A673 (cell line): Measurements from ENCODE around the gene IL1RAP. TPM values are rescaled to one million over a fixed set of nuclear protein-coding genes. Genes with fewer than 3 reads are reported as not detected.

Source experiments
- BruUV-seq: library from RNA; stranded (reverse); fragments of 400-500 nt; replicated peaks from 2 replicates; lab custom pipeline; 2021; lab: Mats Ljungman, UMichigan
- CTCF ChIA-PET: fragments of 300-600 bp; sonication (Branson Sonifier 250); formaldehyde crosslinking; loops from one replicate; lab custom pipeline; 2022; ENCODE audit warnings: antibody characterized with exemption; lab: Charles Lee
- POLR2A ChIA-PET: fragments of 300-600 bp; sonication (Branson Sonifier 250); formaldehyde crosslinking; loops from one replicate; lab custom pipeline; 2022; ENCODE audit warnings: antibody characterized with exemption; ENCODE audit not compliant: low non-redundant PET; lab: Charles Lee
- DNase-seq: peaks from one replicate; pipeline ENCODE4 v3.0.0-alpha.2; 2015; ENCODE audit warnings: low spot score
- H3K27ac ChIP-seq: fragments of 200-600 bp; sonication (generic); 2 replicates; pipeline ENCODE4 v1.5.1; 2016; ENCODE audit warnings: mixed run types, low read depth, mild to moderate bottlenecking, mixed read lengths, antibody characterized with exemption, low read length; ENCODE audit not compliant: poor library complexity, severe bottlenecking
- H3K27me3 ChIP-seq: fragments of 200-600 bp; sonication (generic); replicated peaks from 2 replicates; pipeline ENCODE4 v1.6.1; 2017; ENCODE audit warnings: mixed run types, low read depth, mild to moderate bottlenecking, mixed read lengths, antibody characterized with exemption, low read length; ENCODE audit not compliant: insufficient read depth, poor library complexity
- H3K36me3 ChIP-seq: fragments of 200-600 bp; sonication (generic); 2 replicates; pipeline ENCODE4 v1.6.1; 2016; ENCODE audit warnings: mixed run types, mild to moderate bottlenecking, mixed read lengths, antibody characterized with exemption, low read length; ENCODE audit not compliant: insufficient read depth, poor library complexity, severe bottlenecking
- H3K4me1 ChIP-seq: fragments of 200-600 bp; sonication (generic); 2 replicates; pipeline ENCODE4 v1.6.1; 2017; ENCODE audit warnings: mixed run types, mild to moderate bottlenecking, mixed read lengths, antibody characterized with exemption, low read length; ENCODE audit not compliant: insufficient read depth, poor library complexity, severe bottlenecking
- H3K4me3 ChIP-seq: fragments of 200-600 bp; sonication (generic); 2 replicates; pipeline ENCODE4 v1.5.1; 2016; ENCODE audit warnings: low read depth, mixed run types, mild to moderate bottlenecking, mixed read lengths, low read length; ENCODE audit not compliant: poor library complexity, severe bottlenecking
- H3K9me3 ChIP-seq: fragments of 200-600 bp; sonication (generic); 2 replicates; pipeline ENCODE4 v1.6.1; 2016; ENCODE audit warnings: mixed run types, low read depth, mild to moderate bottlenecking, mixed read lengths, antibody characterized with exemption, low read length; ENCODE audit not compliant: poor library complexity, severe bottlenecking
- CTCF ChIP-seq: fragments of 300-800, 200-600 bp; sonication (generic); conservative IDR thresholded peaks from 2 replicates; pipeline ENCODE4 v1.5.1; 2017; ENCODE audit warnings: low read depth, mild to moderate bottlenecking, antibody characterized with exemption, low read length, moderate library complexity, mixed read lengths
- EZH2 ChIP-seq: fragments of 200-600 bp; sonication (generic); IDR thresholded peaks from 2 replicates; pipeline ENCODE4 v1.6.1; 2017; ENCODE audit warnings: borderline replicate concordance, low read depth, mild to moderate bottlenecking, mixed read lengths, antibody characterized with exemption, low read length; ENCODE audit not compliant: poor library complexity, severe bottlenecking
- intact Hi-C: fragments of 100-400 bp; cut with micrococcal nuclease; formaldehyde crosslinking; loops from one replicate; pipeline ENCODE4 v1.10.0; 2022; ENCODE audit not compliant: unreplicated experiment
- total RNA-seq: library from RNA; stranded (reverse); gene quantifications from 2 replicates; pipeline ENCODE4 v1.2.3, GENCODE V29; 2021

The IL1RAP gene
- total RNA-seq, 1 experiment from 2014 or later = 207 TPM

GRCh38 chr3:190534986-190535385 lies 21.1 kb downstream of the IL1RAP start:
- H3K27ac ChIP-seq = peak overlapping the region; percentile 93
- intact Hi-C loops = loop anchor here (5.0 to 10.0 kb wide), 2 partner anchors 32 to 460 kb away; no protein-coding TSS in a partner anchor
- TF ChIP-seq CTCF (no peak), EZH2 (no peak)
- H3K36me3 ChIP-seq = peaks cover 7% of the 10 kb centered on the region
- H3K27me3 ChIP-seq = no peaks in the 10 kb centered on the region
- H3K4me1 ChIP-seq = peaks cover 96% of the 10 kb centered on the region
- POLR2A ChIA-PET = interaction anchor here (0.5 to 1.4 kb wide), 2 partner anchors 13 to 162 kb away, joined by 4 to 10 read pairs; no protein-coding TSS in a partner anchor
- CTCF ChIA-PET = no interaction called here
- H3K4me3 ChIP-seq = peak overlapping the region; percentile 31
- no peaks in the 10 kb centered on the region for H3K9me3 ChIP-seq
- BruUV-seq = no TSS peak
- DNase-seq = no peak

- H3K4me3 ChIP-seq = no peak overlapping the region
- ChIA-PET CTCF (no interaction called here), POLR2A (no interaction called here)
- TF ChIP-seq CTCF = no peak
- no peak for TF ChIP-seq EZH2
- H3K4me1 ChIP-seq = peaks cover 96% of the 10 kb centered on the region
- intact Hi-C loops = loop anchor here (10.0 kb wide), 1 partner anchor 458 kb away; no protein-coding TSS in a partner anchor
- no TSS peak for BruUV-seq
- H3K36me3 ChIP-seq = no peaks in the 10 kb centered on the region
- peak overlapping the region; percentile 93 for H3K27ac ChIP-seq
- H3K9me3 ChIP-seq = no peaks in the 10 kb centered on the region
- H3K27me3 ChIP-seq = no peaks in the 10 kb centered on the region
- DNase-seq = peak; percentile 47
These were observed 23.3 kb downstream of the IL1RAP start for GRCh38 chr3:190537146-190537545.

GRCh38 chr3:190538288-190538687 lies 24.4 kb downstream of the IL1RAP start:
- Histone ChIP-seq H3K4me1 (peaks cover 96% of the 10 kb centered on the region), H3K9me3 (no peaks in the 10 kb centered on the region), H3K27ac (peak overlapping the region; percentile 93), H3K27me3 (no peaks in the 10 kb centered on the region), H3K4me3 (peak overlapping the region; percentile 17), H3K36me3 (no peaks in the 10 kb centered on the region)
- intact Hi-C loops = loop anchor here (10.0 kb wide), 1 partner anchor 457 kb away; no protein-coding TSS in a partner anchor
- DNase-seq = peak; percentile 58
- TF ChIP-seq CTCF (no peak), EZH2 (no peak)
- ChIA-PET POLR2A (no interaction called here), CTCF (no interaction called here)
- BruUV-seq = no TSS peak
